ENCODE results near the gene IQGAP3.
"Not testable (repeated sequence)": the region's sequence is repeated elsewhere in the genome, so short reads cannot be mapped to it uniquely, and the experiment has no call there.

The IQGAP3 gene

GRCh38 chr1:156566436-156566835 is 5.9 kb downstream of the IQGAP3 start:
- DNase-seq (ENCODE audit: low spot score) = no peak

DNA sequence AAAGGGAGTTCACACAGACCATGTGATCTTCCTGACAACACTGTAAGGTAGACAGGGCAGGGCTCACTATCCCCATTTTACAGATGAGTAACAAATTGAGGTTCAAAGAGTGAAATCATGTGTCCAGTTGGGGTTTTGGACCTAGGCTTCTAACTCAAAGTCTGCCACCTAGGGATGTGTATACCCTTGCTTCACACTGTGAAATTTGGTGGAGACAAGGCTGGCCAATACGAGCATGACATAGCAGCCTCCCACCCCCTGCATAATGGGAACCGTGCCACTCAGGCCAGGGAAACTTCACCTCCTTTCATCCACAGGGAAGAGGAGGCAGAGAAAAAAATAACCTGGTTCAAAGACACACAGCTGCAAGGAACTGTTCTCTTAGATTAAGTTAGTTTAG is 6.8 kb downstream of the IQGAP3 start:
- DNase-seq (ENCODE audit: low spot score) = no peak

- DNase-seq (ENCODE audit: low spot score) = no peak
Observed at GRCh38 chr1:156560585-156561163, 11.7 kb downstream of the IQGAP3 start.

GRCh38 chr1:156559797-156560385 is 12.5 kb downstream of the IQGAP3 start:
- DNase-seq (ENCODE audit: low spot score) = no peak

- DNase-seq (ENCODE audit: low spot score) = no peak
Observed at GRCh38 chr1:156559086-156559796, 13.1 kb downstream of the IQGAP3 start.

GRCh38 chr1:156556354-156556753 is 16.0 kb downstream of the IQGAP3 start:
- no peak for DNase-seq (ENCODE audit: low spot score)

DNA sequence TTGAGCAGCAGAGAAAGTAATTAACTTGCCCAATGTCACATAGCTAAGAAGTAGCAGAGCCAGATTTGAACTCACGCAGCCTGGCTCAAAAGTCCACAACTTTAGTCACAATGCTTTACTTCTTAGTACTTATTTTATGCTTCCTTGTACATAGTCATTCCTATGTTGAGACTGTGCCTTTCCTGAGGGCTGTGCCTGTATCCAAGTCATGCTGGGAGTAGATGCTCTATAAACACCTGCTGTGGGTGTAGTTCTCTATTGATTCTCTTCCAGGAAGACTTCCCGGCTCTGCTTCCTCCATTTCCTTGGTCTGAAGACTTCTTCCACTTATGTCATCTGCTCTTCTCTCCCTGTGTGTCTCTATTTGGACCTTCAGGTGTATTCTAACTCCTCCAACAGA is 16.6 kb downstream of the IQGAP3 start:
- DNase-seq (ENCODE audit: low spot score) = no peak

DNA sequence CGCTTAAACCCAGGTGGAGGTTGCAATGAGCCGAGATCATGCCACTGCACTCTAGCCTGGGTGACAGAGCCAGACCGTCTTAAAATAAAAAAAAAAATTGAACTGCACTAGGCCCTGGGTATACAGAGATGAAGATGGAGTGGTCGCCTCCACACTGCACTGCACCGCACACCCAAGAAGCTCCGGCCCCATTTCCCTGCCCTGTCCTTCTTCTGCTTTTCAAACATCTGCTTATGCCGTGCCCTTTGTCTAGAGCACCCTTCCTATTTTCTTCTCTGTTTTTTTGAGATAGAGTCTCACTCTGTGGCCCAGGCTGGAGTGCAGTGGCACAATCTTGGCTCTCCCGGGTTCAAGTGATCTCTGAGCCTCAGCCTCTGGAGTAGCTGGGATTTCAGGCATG is 17.4 kb downstream of the IQGAP3 start:
- no peak for DNase-seq (ENCODE audit: low spot score)

DNA sequence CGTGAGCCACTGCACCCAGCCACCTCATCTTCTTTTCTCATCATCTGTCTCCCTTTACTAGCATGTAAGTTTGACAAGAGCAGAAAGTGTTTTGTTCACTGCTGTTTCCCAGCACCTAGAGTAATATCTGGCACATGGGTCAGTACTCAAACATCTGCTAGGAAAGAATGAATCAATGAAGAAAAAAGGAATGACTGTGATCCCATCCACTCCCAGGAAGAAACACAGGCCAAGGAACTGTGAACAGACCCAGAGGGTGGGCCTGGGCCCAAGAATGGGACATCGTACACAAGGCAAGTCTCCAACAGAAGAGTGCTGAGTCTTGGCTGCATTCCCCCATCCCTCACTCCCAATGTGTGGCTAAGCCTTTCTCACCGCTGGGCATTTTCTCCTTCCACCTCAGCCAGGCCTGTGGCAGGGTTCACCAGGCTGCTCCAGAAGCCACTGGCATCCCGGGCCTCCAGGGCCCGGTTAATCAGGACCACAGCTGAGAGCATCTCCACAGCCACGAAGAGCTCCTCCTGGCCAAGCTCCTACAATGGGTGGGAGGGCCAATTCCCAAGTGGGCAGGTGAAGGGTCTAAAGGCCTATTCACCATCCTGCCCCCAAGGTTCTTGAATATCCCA is 18.4 kb downstream of the IQGAP3 start:
- DNase-seq (ENCODE audit: low spot score) = no peak

DNA sequence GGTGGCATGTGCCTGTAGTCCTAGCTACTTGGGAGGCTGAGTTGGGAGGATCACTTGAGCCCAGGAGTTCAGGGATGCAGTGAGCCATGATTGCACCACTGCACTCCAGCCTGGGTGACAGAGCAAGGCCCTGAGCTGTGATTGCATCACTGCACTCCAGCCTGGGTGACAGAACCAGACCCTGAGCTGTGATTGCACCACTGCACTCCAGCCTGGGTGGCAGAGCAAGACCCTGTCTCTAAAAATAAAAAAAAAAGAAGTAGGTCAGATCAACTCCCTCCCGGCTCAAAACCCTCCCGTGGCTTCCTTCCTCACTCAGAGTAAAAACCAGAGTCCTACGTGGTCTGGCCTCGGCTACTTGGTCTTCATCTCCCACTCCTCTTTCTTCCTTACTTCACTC is 19.4 kb downstream of the IQGAP3 start:
- not testable (repeated sequence) for DNase-seq (ENCODE audit: low spot score)

- DNase-seq (ENCODE audit: low spot score) = no peak
Observed at GRCh38 chr1:156552518-156552917, 19.8 kb downstream of the IQGAP3 start.

- no peak for DNase-seq (ENCODE audit: low spot score)
Observed at GRCh38 chr1:156551869-156552268, 20.5 kb downstream of the IQGAP3 start.

- DNase-seq (ENCODE audit: low spot score) = no peak
Observed at GRCh38 chr1:156551066-156551643, 21.2 kb downstream of the IQGAP3 start.

- no peak for DNase-seq (ENCODE audit: low spot score)
Observed at GRCh38 chr1:156550346-156550745, 22.0 kb downstream of the IQGAP3 start.

DNA sequence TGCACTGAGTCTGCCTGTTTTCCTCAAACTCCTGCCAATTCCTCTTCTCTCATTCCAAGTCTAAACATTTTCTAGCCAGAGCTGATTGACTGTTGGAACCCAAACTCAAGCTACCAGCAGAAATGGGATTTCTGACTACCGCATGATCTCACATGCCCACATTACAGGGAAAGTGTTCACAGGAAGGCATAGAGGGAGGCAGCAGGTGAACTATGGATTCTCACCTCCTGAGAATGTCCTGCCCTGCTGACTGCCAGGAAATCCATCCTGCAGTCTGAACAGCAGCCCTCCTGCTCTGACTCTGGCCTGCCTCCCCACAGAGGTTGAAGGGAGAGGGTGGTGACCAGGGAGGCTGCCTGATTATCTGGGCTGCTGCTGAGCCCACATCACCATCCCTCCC is 22.5 kb downstream of the IQGAP3 start:
- DNase-seq (ENCODE audit: low spot score) = no peak

DNA sequence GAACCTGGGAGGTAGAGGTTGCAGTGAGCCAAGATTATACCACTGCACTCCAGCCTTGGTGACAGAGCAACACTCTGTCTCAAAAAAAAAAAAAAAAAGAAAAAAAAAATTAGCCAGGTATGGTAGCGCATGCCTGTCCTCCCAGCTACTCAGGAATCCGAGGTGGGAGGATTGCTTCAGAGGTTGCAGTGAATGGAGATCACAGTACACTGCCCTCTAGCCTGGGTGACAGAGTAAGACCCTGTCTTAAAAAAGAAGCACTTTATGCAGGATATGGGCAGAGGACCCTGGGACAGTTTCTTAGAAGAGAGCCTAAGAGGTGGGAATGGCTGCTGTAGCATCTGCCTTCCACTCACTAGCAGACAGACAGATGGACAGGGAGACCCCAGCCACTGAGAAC is 23.0 kb downstream of the IQGAP3 start:
- DNase-seq (ENCODE audit: low spot score) = no peak

GRCh38 chr1:156547982-156548381 is 24.4 kb downstream of the IQGAP3 start:
- DNase-seq (ENCODE audit: low spot score) = no peak

GRCh38 chr1:156547434-156547833 is 24.9 kb downstream of the IQGAP3 start:
- no peak for DNase-seq (ENCODE audit: low spot score)

DNA sequence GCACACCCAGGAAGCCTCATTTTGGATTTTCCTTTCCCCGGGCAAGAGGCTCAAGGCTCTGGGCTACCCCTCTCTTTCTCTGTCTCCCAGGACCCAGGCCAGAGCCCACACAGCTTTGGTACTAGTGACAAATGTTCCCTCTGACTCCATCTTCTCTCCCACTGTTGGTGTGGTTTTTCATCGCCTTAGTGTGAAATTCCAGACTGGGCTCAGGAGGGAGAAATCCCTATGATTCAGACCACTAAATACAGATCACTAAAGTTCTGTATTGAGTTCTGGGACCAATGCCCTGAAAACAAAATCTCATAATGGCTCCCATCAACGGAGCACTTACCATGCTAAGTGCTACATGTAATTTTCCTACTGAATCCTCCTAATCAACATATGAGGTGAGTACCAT is 26.1 kb downstream of the IQGAP3 start:
- no peak for DNase-seq (ENCODE audit: low spot score)

DNA sequence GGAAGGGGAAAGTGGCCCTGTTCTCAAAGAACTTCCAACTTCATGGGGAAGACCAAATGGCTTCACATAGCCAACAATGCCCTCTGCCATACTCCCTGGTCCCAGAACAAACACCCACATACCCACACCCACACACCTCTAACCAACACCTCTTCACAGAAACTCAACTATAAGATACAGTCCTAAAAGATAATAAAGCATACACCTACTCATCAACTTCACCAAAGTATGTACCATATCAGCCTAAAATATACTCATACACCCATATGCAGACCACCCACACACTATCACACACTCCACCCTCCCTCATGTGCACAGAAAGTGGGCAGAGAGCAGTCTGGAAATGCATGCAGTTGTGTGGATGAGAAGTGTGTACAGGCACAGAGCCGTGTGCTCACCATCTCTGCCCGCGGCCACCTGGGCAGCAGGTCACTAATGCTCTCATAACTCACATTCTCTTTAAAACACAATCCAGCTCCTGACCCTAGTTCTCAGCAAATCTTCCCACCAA is 27.7 kb downstream of the IQGAP3 start:
- DNase-seq (ENCODE audit: low spot score) = no peak

DNA sequence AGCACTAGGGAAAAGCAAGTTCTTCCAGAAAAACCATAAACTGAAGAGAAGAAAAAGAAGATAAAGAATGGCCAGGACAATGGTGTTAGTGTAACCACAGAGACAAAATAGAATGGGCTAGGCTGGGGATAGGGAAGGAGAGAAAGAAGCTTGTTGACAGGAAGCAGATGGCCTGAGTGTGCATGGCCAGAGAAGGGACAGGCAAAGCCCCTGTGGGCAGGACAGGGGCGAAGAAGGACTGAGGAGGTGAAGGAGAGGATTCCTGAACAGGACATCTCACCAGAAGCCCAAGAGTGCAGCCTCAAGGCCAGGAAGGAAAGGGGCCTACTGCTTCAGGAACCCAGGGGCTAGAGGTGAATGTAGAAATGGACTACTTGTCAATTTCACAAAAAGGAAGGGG is 29.3 kb downstream of the IQGAP3 start:
- no peak for DNase-seq (ENCODE audit: low spot score)

DNA sequence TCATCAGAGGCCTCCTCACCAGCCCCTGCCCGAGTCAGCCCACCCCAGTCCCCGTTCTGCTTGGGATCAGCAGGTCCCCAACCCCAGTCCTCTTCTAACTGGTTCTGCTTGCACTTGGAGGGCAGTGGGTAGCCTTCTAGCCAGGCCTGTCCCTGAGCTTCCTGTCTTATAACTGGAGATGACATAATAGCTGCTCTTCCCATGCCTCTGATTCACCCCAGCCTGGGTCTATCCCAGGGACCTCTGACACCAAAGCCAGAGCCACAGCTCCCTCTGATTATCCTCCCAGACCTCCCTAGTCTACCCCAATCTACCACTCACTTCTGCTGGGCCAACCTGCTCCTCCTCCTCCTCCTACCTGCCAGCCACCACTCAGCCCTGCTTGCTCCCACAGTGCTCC is 31.4 kb downstream of the IQGAP3 start:
- no peak for DNase-seq (ENCODE audit: low spot score)
